GM19463 (cell line): ENCODE data around the gene PCNX2.

Source experiments
- ATAC-seq: cut with Tn5 transposase; IDR thresholded peaks from one replicate; pipeline ENCODE4 v1.9.1; 2021; ENCODE audit warnings: mild to moderate bottlenecking, moderate library complexity; ENCODE audit not compliant: unreplicated experiment

PCNX2 gene

GRCh38 chr1:232973652-232974611, 321.6 kb downstream of the PCNX2 start:
- no peak for ATAC-seq

GRCh38 chr1:232970508-232970907, 325.0 kb downstream of the PCNX2 start:
- ATAC-seq: no peak

DNA sequence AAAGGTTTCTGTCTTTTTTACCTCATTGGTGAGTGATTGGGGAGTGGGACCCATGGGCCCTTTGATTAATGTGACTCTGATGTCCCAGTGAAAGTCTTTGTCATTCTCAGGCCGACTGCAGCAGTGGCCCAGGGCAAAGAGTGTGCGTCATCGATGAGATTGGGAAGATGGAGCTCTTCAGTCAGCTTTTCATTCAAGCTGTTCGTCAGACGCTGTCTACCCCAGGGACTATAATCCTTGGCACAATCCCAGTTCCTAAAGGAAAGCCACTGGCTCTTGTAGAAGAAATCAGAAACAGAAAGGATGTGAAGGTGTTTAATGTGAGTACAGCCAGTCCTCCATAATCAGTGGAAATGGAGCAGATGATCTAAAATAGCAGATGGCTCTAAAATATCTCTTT, 325.7 kb downstream of the PCNX2 start:
- no peak for ATAC-seq

DNA sequence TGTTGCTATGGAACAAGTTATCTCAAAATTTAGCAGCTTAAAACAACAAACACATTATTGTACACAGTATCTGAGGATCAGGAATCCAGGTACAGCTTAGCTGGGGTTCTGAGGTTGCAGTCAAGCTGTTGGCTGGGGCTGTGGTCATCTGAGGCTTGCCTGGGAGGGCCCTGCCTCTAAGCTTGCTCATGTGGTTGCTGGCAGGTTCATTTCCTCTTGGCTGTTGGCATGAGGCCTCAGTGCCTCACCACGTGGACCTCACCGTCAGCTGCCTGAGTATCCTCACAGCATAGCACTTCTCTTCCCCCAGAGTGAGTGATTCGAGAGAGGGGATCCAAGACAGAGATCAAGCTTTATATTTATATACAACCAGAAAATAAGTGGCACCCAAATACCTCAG, 326.6 kb downstream of the PCNX2 start:
- ATAC-seq: peak; percentile 73

DNA sequence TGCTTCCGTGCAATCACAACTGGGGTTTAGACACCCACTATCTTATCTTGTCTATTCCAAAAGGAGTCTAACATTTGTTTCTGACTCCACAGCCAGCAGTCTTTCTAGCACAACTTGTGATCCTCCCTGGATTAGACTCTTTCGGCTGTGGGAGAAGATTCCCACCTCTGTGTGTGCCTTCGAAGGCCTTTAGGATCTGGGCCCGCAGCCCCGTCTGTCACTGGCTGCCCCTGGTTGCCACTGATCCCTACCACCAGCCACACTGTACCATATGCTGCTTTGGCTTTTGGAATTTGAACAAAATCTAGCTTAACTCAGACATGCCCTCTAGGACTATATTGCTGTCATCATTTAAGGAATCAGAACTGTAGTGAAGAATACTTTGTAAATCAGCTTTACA, 327.1 kb downstream of the PCNX2 start:
- ATAC-seq: no peak

DNA sequence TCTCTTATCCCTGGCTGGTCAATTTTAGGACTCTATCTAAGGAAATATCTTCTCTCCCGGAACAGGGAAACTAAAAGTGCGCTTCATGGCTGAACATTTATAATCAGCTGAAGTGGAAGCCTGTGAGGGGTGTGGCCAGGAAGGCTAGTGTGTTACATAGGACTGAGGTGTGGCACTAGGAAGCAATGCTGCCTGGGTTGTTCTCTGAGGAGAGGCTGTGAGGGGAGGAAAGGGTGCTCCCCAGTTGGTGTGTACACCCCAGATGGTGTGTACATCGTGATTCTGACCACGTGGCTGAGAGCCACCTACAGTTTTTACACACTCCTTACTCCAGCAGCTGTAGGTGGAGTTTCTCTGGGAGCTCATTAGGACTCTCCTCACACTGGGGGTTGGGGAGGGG, 328.9 kb downstream of the PCNX2 start:
- no peak for ATAC-seq

- no peak for ATAC-seq
These were observed 329.7 kb downstream of the PCNX2 start for GRCh38 chr1:232965912-232966217.

DNA sequence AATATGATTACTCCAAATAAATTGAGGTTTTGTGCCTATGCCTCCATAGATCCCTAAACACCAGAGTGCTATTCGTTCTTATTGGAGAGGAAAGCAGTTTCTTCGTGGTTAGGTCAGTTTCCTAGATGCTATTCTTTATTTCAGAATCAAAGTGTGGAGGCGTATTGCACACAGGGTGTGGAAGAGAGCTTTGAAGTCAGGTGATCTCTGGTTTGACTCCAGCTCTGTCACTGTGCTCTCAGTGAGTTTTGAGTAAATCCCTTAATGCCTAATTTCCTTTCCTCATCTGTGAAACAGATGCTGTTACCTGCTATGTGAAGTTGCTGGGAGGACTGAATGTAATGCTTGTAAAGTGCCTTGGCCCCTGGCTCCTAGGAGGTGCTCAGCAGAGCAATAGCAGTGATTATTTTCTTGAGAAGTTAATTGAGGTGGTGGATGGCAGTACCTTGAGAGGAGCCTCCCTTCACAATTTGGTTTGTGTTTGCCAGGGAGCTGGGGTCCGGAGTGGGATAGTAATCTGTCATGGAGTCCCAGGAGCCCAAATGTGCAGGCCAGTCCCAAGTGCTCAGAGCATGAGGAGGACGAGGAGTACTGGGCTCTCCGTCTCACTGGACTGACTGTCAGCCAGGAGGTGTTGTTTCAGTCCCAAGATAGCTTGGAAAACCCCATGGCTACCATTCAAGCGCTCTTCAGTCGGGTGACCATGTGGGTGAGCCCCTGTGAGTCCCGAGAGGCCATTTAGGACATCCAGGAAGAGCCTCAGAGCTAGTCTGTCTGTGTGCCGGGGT, 330.2 kb downstream of the PCNX2 start:
- peak; percentile 49 for ATAC-seq

GRCh38 chr1:232964601-232965000, 330.9 kb downstream of the PCNX2 start:
- ATAC-seq: no peak

GRCh38 chr1:232962761-232963745, 332.5 kb downstream of the PCNX2 start:
- no peak for ATAC-seq

DNA sequence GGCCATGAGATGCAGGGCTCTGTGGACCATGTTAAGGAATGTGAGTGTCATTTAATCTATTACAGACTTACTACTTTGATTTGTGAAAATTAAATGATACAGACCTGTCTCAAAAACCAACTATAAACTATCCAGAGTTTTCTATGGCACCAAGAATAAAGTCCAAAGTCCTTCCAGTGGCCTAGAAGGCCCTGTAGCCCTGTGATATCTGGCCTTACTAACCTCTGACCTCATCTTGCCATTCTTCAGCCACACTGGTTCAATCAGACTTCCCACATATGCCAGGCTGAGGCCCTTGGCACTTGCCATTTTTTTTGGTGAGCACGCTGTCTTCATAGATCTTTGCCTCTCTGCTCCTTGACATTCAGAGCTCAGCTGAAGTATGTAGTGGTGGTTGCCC, 337.5 kb downstream of the PCNX2 start:
- ATAC-seq: no peak

DNA sequence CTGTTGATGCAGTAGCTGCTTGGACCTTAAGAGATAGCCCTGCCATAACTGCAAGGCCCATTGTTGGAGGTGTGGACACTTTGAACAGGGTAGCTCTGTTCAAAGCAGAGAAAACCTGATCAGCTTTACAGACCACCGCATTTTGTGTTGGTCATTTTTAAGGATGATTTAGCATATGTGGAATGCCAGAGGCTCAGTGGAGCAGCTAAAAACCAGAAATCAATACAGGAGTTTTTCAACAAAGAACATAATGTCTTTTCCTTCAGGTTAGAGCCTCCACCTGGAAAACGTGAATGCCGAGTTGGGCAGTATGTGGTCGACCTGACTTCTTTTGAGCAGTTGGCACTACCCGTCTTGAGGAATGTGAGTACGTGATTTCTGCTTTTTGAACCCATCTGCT, 339.4 kb downstream of the PCNX2 start:
- ATAC-seq: no peak

GRCh38 chr1:232954594-232955365, 340.7 kb downstream of the PCNX2 start:
- ATAC-seq: no peak

GRCh38 chr1:232952514-232953499, 342.7 kb downstream of the PCNX2 start:
- peak; percentile 57 for ATAC-seq

- no peak for ATAC-seq
These were observed 343.9 kb downstream of the PCNX2 start for GRCh38 chr1:232951605-232952004.

- ATAC-seq: no peak
These were observed 344.3 kb downstream of the PCNX2 start for GRCh38 chr1:232951180-232951579.

- peak; percentile 74 for ATAC-seq
These were observed 345.0 kb downstream of the PCNX2 start, which contains the start of gene NTPCR for GRCh38 chr1:232950197-232951176. TSS of gene NTPCR (plus strand) at chr1:232950611. CDS start at chr1:232950711, 100 bp downstream.
